H1 (cell line): ENCODE measurements around the gene CADPS. TPM values are rescaled to one million over a fixed set of nuclear protein-coding genes. Genes with fewer than 3 reads are reported as not detected.

ENCODE experiments used
- CTCF ChIA-PET: fragments of 300-600 bp; sonication (Branson Sonifier 250); formaldehyde crosslinking; loops from one replicate; lab custom pipeline; 2021; ENCODE audit not compliant: partially characterized antibody; lab: Charles Lee
- POLR2A ChIA-PET: fragments of 300-600 bp; sonication (Branson Sonifier 250); formaldehyde crosslinking; loops from one replicate; lab custom pipeline; 2021; ENCODE audit warnings: inconsistent platforms; ENCODE audit not compliant: partially characterized antibody; lab: Charles Lee
- DNase-seq, 2 experiments: peaks; one replicate each; pipeline versions ENCODE4 v3.0.0 to v3.0.0-alpha.2; 2010 to 2022; ENCODE audit warnings: low spot score in 2 of 2, low read depth in 1 of 2, mixed read lengths in 1 of 2
- FAIRE-seq: peaks from 2 replicates; lab custom pipeline; 2011; peaks lifted over from hg19 to GRCh38; lab: Jason Lieb, UNC
- H2AFZ ChIP-seq: 2 replicates; pipeline ENCODE4 v1.8.1; 2012; ENCODE audit warnings: low read length, inconsistent platforms
- H2AK5ac ChIP-seq: 2 replicates; pipeline ENCODE4 v1.6.1; 2013; ENCODE audit warnings: low read depth, low read length
- H2BK120ac ChIP-seq: replicated peaks from 2 replicates; pipeline ENCODE3; 2013; ENCODE audit warnings: low read depth, low read length, inconsistent platforms
- H2BK12ac ChIP-seq: 2 replicates; pipeline ENCODE4 v1.6.1; 2013; ENCODE audit warnings: low read depth, low read length
- H2BK15ac ChIP-seq: 2 replicates; pipeline ENCODE4 v1.6.1; 2013; ENCODE audit warnings: low read length
- H2BK20ac ChIP-seq: 2 replicates; pipeline ENCODE4 v1.6.1; 2013; ENCODE audit warnings: low read length
- H2BK5ac ChIP-seq: 2 replicates; pipeline ENCODE4 v1.6.1; 2013; ENCODE audit warnings: low read depth, low read length
- H3K14ac ChIP-seq: 2 replicates; pipeline ENCODE4 v1.6.1; 2013; ENCODE audit warnings: inconsistent platforms; ENCODE audit not compliant: insufficient read length
- H3K18ac ChIP-seq: 2 replicates; pipeline ENCODE4 v1.6.1; 2013; ENCODE audit warnings: low read length; ENCODE audit errors: extremely low read depth
- H3K23ac ChIP-seq: 2 replicates; pipeline ENCODE4 v1.6.1; 2013; ENCODE audit warnings: inconsistent platforms; ENCODE audit not compliant: insufficient read length
- H3K23me2 ChIP-seq: 2 replicates; pipeline ENCODE4 v1.6.1; 2013; ENCODE audit warnings: low read depth, low read length
- H3K27ac ChIP-seq: 2 replicates; pipeline ENCODE4 v1.6.1; 2011; ENCODE audit warnings: low read depth, low read length, inconsistent platforms
- H3K27me3 ChIP-seq, 4 experiments: replicated peaks in 1 of 4; 1 replicate in 1 of 4; 2 replicates in 3 of 4; pipeline versions ENCODE4 v1.6.1 to v1.8.1; 2011 to 2013; ENCODE audit warnings: low read length in 3 of 4, mild to moderate bottlenecking in 3 of 4, inconsistent platforms in 2 of 4, mixed read lengths in 2 of 4, moderate library complexity in 1 of 4; ENCODE audit not compliant: control insufficient read depth in 3 of 4, insufficient read depth in 3 of 4; ENCODE audit errors: extremely low read depth in 1 of 4
- H3K36me3 ChIP-seq, 4 experiments: 2 replicates each; pipeline versions ENCODE4 v1.6.1 to v1.8.1; 2011 to 2013; ENCODE audit warnings: mild to moderate bottlenecking in 4 of 4, low read length in 3 of 4, moderate library complexity in 2 of 4, control low read depth in 1 of 4, inconsistent platforms in 1 of 4; ENCODE audit not compliant: insufficient read depth in 4 of 4, control insufficient read depth in 2 of 4
- H3K4ac ChIP-seq: replicated peaks from 2 replicates; pipeline ENCODE3; 2013; ENCODE audit warnings: low read length, low read depth, mixed read lengths, inconsistent platforms; ENCODE audit not compliant: insufficient read length
- H3K4me1 ChIP-seq, 4 experiments: replicated peaks in 1 of 4; 1 replicate in 1 of 4; 2 replicates in 3 of 4; pipeline versions ENCODE4 v1.6.1 to v1.8.1; 2011 to 2013; ENCODE audit warnings: low read length in 3 of 4, inconsistent platforms in 2 of 4, mixed read lengths in 1 of 4; ENCODE audit not compliant: insufficient read depth in 4 of 4, control insufficient read depth in 3 of 4
- H3K4me2 ChIP-seq, 2 experiments: 2 replicates each; pipeline versions ENCODE4 v1.6.1 to v1.8.1; 2011 to 2013; ENCODE audit warnings: low read depth in 2 of 2, low read length in 2 of 2, control low read depth in 1 of 2, inconsistent platforms in 1 of 2, mild to moderate bottlenecking in 1 of 2; ENCODE audit not compliant: insufficient read depth in 1 of 2
- H3K4me3 ChIP-seq, 4 experiments: fragments of 200-600, 300-600 bp in 1 of 4; sonication (generic), shearing (Covaris generic), sonication (Bioruptor Twin) in 1 of 4; 2 replicates each; pipeline versions ENCODE4 v1.5.1 to v1.8.1; 2011 to 2016; ENCODE audit warnings: low read length in 4 of 4, low read depth in 3 of 4, control low read depth in 2 of 4, inconsistent platforms in 2 of 4, mild to moderate bottlenecking in 2 of 4, mixed read lengths in 1 of 4, moderate library complexity in 1 of 4; ENCODE audit not compliant: insufficient read depth in 2 of 4; ENCODE audit errors: extremely low read depth in 1 of 4
- H3K56ac ChIP-seq: replicated peaks from 2 replicates; pipeline ENCODE3; 2013; ENCODE audit warnings: low read depth, mild to moderate bottlenecking, mixed read lengths, low read length, inconsistent platforms; ENCODE audit not compliant: insufficient read length
- H3K79me1 ChIP-seq: 2 replicates; pipeline ENCODE4 v1.6.1; 2013; ENCODE audit warnings: low read depth, low read length, control low read depth
- H3K79me2 ChIP-seq, 2 experiments: 2 replicates each; pipeline versions ENCODE4 v1.6.1 to v1.8.1; 2012 to 2013; ENCODE audit warnings: low read length in 2 of 2, mild to moderate bottlenecking in 2 of 2, inconsistent platforms in 1 of 2; ENCODE audit not compliant: insufficient read depth in 2 of 2, control insufficient read depth in 1 of 2
- H3K9ac ChIP-seq, 4 experiments: replicated peaks in 1 of 4; 1 replicate in 1 of 4; 2 replicates in 3 of 4; pipeline versions ENCODE4 v1.6.1 to v1.8.1; 2011 to 2013; ENCODE audit warnings: low read depth in 3 of 4, low read length in 3 of 4, control low read depth in 2 of 4, mild to moderate bottlenecking in 2 of 4, moderate library complexity in 2 of 4, inconsistent platforms in 1 of 4; ENCODE audit errors: extremely low read depth in 1 of 4
- H3K9me3 ChIP-seq, 2 experiments: 2 replicates each; pipeline versions ENCODE4 v1.6.1 to v1.8.1; 2012 to 2013; ENCODE audit warnings: mild to moderate bottlenecking in 2 of 2, moderate library complexity in 2 of 2, control low read depth in 1 of 2, inconsistent platforms in 1 of 2, low read depth in 1 of 2, low read length in 1 of 2, mixed read lengths in 1 of 2; ENCODE audit not compliant: insufficient read depth in 2 of 2
- H4K20me1 ChIP-seq, 2 experiments: replicated peaks in 1 of 2; 2 replicates each; pipeline versions ENCODE3 to v1.8.1; 2011 to 2013; ENCODE audit warnings: inconsistent platforms in 2 of 2, low read length in 2 of 2, mild to moderate bottlenecking in 1 of 2; ENCODE audit not compliant: insufficient read depth in 2 of 2, control insufficient read depth in 1 of 2
- H4K5ac ChIP-seq: 2 replicates; pipeline ENCODE4 v1.6.1; 2013; ENCODE audit warnings: low read length, low read depth, mixed read lengths, inconsistent platforms; ENCODE audit not compliant: insufficient read length
- H4K8ac ChIP-seq: 2 replicates; pipeline ENCODE4 v1.8.0; 2013; ENCODE audit warnings: mild to moderate bottlenecking, moderate library complexity, low read length, inconsistent platforms; ENCODE audit not compliant: insufficient read depth; ENCODE audit errors: extremely low read depth
- H4K91ac ChIP-seq: replicated peaks from 2 replicates; pipeline ENCODE3; 2013; ENCODE audit warnings: low read length, mixed read lengths, inconsistent platforms; ENCODE audit not compliant: insufficient read length
- ASH2L ChIP-seq: fragments of 200-600, 300-600 bp; sonication (generic); IDR thresholded peaks from one replicate; pipeline ENCODE4 v1.7.1; 2017; ENCODE audit warnings: low read length
- CTBP2 ChIP-seq: IDR thresholded peaks from 2 replicates; pipeline ENCODE4 v1.7.0; 2011; ENCODE audit warnings: borderline replicate concordance, mild to moderate bottlenecking, moderate library complexity, mixed read lengths, low read length; ENCODE audit not compliant: insufficient read depth, insufficient read length
- EGR1 ChIP-seq: IDR thresholded peaks from 2 replicates; pipeline ENCODE4 v1.6.1; 2011; ENCODE audit warnings: low read depth, low read length, borderline replicate concordance
- GABPA ChIP-seq: IDR thresholded peaks from 2 replicates; pipeline ENCODE4 v1.6.1; 2011; ENCODE audit warnings: mild to moderate bottlenecking, low read length, moderate library complexity, borderline replicate concordance; ENCODE audit not compliant: insufficient read depth
- HDAC2 ChIP-seq, 2 experiments: fragments of 300-600 bp in 1 of 2; sonication (generic) in 1 of 2; IDR thresholded peaks; 2 replicates each; pipeline ENCODE4 v1.6.1; 2011 to 2012; ENCODE audit warnings: low read depth in 2 of 2, low read length in 2 of 2, mild to moderate bottlenecking in 2 of 2, moderate library complexity in 2 of 2, borderline replicate concordance in 1 of 2, inconsistent platforms in 1 of 2
- HDAC6 ChIP-seq: IDR thresholded peaks from one replicate; pipeline ENCODE4 v1.7.1; 2012; ENCODE audit warnings: low read depth, mild to moderate bottlenecking, inconsistent platforms, low read length, moderate library complexity
- JUND ChIP-seq: IDR thresholded peaks from 2 replicates; pipeline ENCODE4 v1.6.1; 2011; ENCODE audit warnings: mild to moderate bottlenecking, improper control_type of control experiment, low read length
- NRF1 ChIP-seq: IDR thresholded peaks from 2 replicates; pipeline ENCODE4 v1.6.1; 2011; ENCODE audit warnings: mild to moderate bottlenecking, low read depth, low read length, improper control_type of control experiment
- POLR2AphosphoS5 ChIP-seq: IDR thresholded peaks from 2 replicates; pipeline ENCODE4 v1.6.1; 2011; ENCODE audit warnings: low read depth, low read length
- SAP30 ChIP-seq: fragments of 300-600 bp; sonication (generic); IDR thresholded peaks from 2 replicates; pipeline ENCODE4 v1.7.1; 2012; ENCODE audit warnings: low read length, moderate library complexity, mild to moderate bottlenecking, inconsistent platforms; ENCODE audit not compliant: insufficient read depth, insufficient replicate concordance
- SP1 ChIP-seq: IDR thresholded peaks from 2 replicates; pipeline ENCODE4 v1.6.1; 2011; ENCODE audit warnings: low read depth, low read length
- SRF ChIP-seq: IDR thresholded peaks from 2 replicates; pipeline ENCODE4 v1.6.1; 2011; ENCODE audit warnings: mild to moderate bottlenecking, low read depth, low read length, moderate library complexity
- SUZ12 ChIP-seq: fragments of 200-600 bp; sonication (generic); IDR thresholded peaks from 2 replicates; pipeline ENCODE4 v1.6.1; 2012; ENCODE audit warnings: mild to moderate bottlenecking, inconsistent platforms, low read length, moderate library complexity, mixed read lengths
- TAF7 ChIP-seq: optimal IDR thresholded peaks from 2 replicates; pipeline ENCODE3; 2011; ENCODE audit warnings: low read depth, mild to moderate bottlenecking, inconsistent platforms, low read length, moderate library complexity, borderline replicate concordance
- TBP ChIP-seq: IDR thresholded peaks from 2 replicates; pipeline ENCODE4 v1.6.1; 2011; ENCODE audit warnings: low read depth, low read length, improper control_type of control experiment
- WGBS, 2 experiments: shearing (Covaris generic) in 1 of 2; methylation state at CpG; one replicate each; pipeline versions ENCODE4 v1.1.6 to v1.1.7; 2013 to 2015; ENCODE audit warnings: low lambda C conversion rate in 2 of 2, mixed read lengths in 2 of 2, inconsistent platforms in 1 of 2, low coverage in 1 of 2, missing lambda C conversion rate in 1 of 2; ENCODE audit not compliant: insufficient replicate concordance in 2 of 2, insufficient coverage in 1 of 2, insufficient read length in 1 of 2; ENCODE audit errors: extremely low coverage in 1 of 2, missing lambda C conversion rate in 1 of 2; 5-methylcytosine and 5-hydroxymethylcytosine counted together
- polyA plus RNA-seq, 7 experiments: library from polyadenylated mRNA; depleted of rRNA in 3 of 7; stranded (reverse) in 5 of 7; unstranded in 2 of 7; fragments of >200 nt in 5 of 7; fragments of 200-250 nt in 2 of 7; gene quantifications; 1 replicate in 5 of 7; 2 replicates in 1 of 7; 4 replicates in 1 of 7; pipeline versions ENCODE4 v1.2.1 to v1.2.3, GENCODE V29; 2011 to 2013; ENCODE audit warnings: missing spikeins in 2 of 7, mixed read lengths in 2 of 7
- total RNA-seq: library from RNA; stranded (reverse); fragmentation: NEBNext Ultra II Directional; extraction: Animal tissue kit (Norgen Biotek cat#: 25700); gene quantifications from 2 replicates; pipeline ENCODE4 v1.2.1, GENCODE V29; 2021

The CADPS gene
- total and polyA plus RNA-seq, 2 of the 8 experiments (the other 6 are each of a cell fraction or from before 2014, with no cell fraction given): 7.1 to 10.2 TPM

DNA sequence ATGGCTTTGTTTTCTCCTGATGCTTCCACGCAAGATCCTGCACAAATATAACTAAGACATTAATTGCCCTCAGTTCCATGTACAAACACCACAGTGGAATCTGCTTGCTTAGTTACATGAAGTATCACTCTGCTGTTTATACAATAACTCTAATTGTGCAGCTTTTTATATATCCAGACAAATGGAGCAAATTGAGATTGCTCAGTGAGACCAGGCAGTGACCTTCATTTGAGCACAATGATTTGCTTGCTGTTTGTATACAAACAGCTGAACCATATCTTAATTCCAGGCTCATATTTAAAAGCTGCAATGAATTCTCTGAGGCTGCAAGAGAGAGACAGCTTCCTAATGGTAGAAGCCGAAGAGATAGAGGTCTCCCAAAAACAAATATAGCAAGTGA, 243.7 kb downstream of the CADPS start:
- Histone ChIP-seq H3K4ac (no peak overlapping the region), H3K4me2 (no peak overlapping the region), H3K23ac (no peak overlapping the region), H4K8ac (no peak overlapping the region), H3K14ac (no peak overlapping the region), H3K27ac (no peak overlapping the region), H3K9me3 (no peaks in the 10 kb centered on the region), H2BK12ac (no peak overlapping the region), H2BK5ac (no peak overlapping the region), H3K4me3 (no peak overlapping the region), H2AFZ (no peak overlapping the region), H3K79me2 (no peaks in the 10 kb centered on the region), H3K9ac (no peak overlapping the region), H3K79me1 (no peaks in the 10 kb centered on the region), H3K23me2 (no peaks in the 10 kb centered on the region; the same call in 1 of the 2 replicates), H3K18ac (no peak overlapping the region), H3K36me3 (no peaks in the 10 kb centered on the region), H4K20me1 (no peaks in the 10 kb centered on the region), H2BK120ac (no peak overlapping the region), H4K91ac (no peak overlapping the region), H2BK20ac (no peak overlapping the region), H2AK5ac (no peak overlapping the region), H3K56ac (no peak overlapping the region), H3K4me1 (peaks cover 0 to 3% (median 0%) of the 10 kb centered on the region in 4 experiments; a peak in 1 of 7 replicates), H4K5ac (no peak overlapping the region), H3K27me3 (no peaks in the 10 kb centered on the region), H2BK15ac (no peak overlapping the region)
- CTCF ChIA-PET: interaction anchor here (0.6 to 3.3 kb wide), 3 partner anchors 9 to 1621 kb away, joined by 3 to 14 read pairs (median 3); no protein-coding TSS in a partner anchor
- WGBS, 2 experiments: 98% methylated on average over 2 of the region's 2 CpGs; no CpG with 5 or more reads in 1 of the 2 experiments
- POLR2A ChIA-PET: no interaction called here
- FAIRE-seq: no peak
- no peak for DNase-seq
- TF ChIP-seq SP1: no peak
- no peak for TF ChIP-seq POLR2AphosphoS5
- no peak for TF ChIP-seq HDAC6
- TF ChIP-seq SAP30: no peak
- no peak for TF ChIP-seq EGR1
- no peak for TF ChIP-seq SUZ12
- no peak for TF ChIP-seq GABPA
- no peak for TF ChIP-seq TAF7
- TF ChIP-seq TBP: no peak
- TF ChIP-seq CTBP2: no peak
- TF ChIP-seq NRF1: no peak
- no peak for TF ChIP-seq SRF
- no peak for TF ChIP-seq JUND
- TF ChIP-seq ASH2L: no peak
- no peak for TF ChIP-seq HDAC2 (IDR thresholded peaks at IDR 0.05; ENCODE audit: borderline replicate concordance in 1 of 2, low read depth in 2 of 2, low read length in 2 of 2)
